ENCODE measurements around the gene PCYT2. TPM values are rescaled to one million over a fixed set of nuclear protein-coding genes. Genes with fewer than 3 reads are reported as not detected.

PCYT2 gene
- total RNA-seq, 4 donors from 2014 or later: 36.0 to 64.9 (median 46.6) TPM

GRCh38 chr17:81870131-81870980, 40.8 kb downstream of the PCYT2 start:
- Histone ChIP-seq H3K4me1 (peaks cover 0 to 68% (median 40%) of the 10 kb centered on the region in 4 donors), H3K4me3 (peak overlapping the region; percentile 71 to 97 (median 92)), H3K27ac (peak overlapping the region; percentile 88 to 99 (median 96)), H3K27me3 (no peaks in the 10 kb centered on the region), H3K9me3 (no peaks in the 10 kb centered on the region), H3K36me3 (peaks cover 0 to 42% (median 17%) of the 10 kb centered on the region in 3 donors)
- WGBS, 2 donors: 2% methylated on average over 18 to 35 of the region's 65 CpGs
- TF ChIP-seq, protein P1, sequence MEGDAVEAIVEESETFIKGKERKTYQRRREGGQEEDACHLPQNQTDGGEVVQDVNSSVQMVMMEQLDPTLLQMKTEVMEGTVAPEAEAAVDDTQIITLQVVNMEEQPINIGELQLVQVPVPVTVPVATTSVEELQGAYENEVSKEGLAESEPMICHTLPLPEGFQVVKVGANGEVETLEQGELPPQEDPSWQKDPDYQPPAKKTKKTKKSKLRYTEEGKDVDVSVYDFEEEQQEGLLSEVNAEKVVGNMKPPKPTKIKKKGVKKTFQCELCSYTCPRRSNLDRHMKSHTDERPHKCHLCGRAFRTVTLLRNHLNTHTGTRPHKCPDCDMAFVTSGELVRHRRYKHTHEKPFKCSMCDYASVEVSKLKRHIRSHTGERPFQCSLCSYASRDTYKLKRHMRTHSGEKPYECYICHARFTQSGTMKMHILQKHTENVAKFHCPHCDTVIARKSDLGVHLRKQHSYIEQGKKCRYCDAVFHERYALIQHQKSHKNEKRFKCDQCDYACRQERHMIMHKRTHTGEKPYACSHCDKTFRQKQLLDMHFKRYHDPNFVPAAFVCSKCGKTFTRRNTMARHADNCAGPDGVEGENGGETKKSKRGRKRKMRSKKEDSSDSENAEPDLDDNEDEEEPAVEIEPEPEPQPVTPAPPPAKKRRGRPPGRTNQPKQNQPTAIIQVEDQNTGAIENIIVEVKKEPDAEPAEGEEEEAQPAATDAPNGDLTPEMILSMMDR (IDR thresholded peaks at IDR 0.05): no peak
- no peak for TF ChIP-seq EP300 (IDR thresholded peaks at IDR 0.05)
- no peak for TF ChIP-seq POLR2A (IDR thresholded peaks at IDR 0.05)
- DNase-seq (ENCODE audit: low spot score in 2 of 2): no peak

GRCh38 chr17:81869221-81870130, 41.7 kb downstream of the PCYT2 start:
- no peaks in the 10 kb centered on the region for H3K9me3 ChIP-seq
- H3K36me3 ChIP-seq: peaks cover 0 to 51% (median 17%) of the 10 kb centered on the region in 3 donors
- no peak for TF ChIP-seq EP300 (IDR thresholded peaks at IDR 0.05)
- no peak for TF ChIP-seq POLR2A (IDR thresholded peaks at IDR 0.05)
- TF ChIP-seq, protein P1 (IDR thresholded peaks at IDR 0.05): peak; percentile 76 to 94 (median 87)
- peak overlapping the region; percentile 88 to 99 (median 96) for H3K27ac ChIP-seq
- no peak for DNase-seq (ENCODE audit: low spot score in 2 of 2)
- peak overlapping the region; percentile 71 to 97 (median 92) for H3K4me3 ChIP-seq
- peaks cover 0 to 68% (median 40%) of the 10 kb centered on the region in 4 donors for H3K4me1 ChIP-seq
- H3K27me3 ChIP-seq: no peaks in the 10 kb centered on the region
- 33 to 41% methylated on average over 30 to 34 of the region's 52 CpGs for WGBS, 2 donors

DNA sequence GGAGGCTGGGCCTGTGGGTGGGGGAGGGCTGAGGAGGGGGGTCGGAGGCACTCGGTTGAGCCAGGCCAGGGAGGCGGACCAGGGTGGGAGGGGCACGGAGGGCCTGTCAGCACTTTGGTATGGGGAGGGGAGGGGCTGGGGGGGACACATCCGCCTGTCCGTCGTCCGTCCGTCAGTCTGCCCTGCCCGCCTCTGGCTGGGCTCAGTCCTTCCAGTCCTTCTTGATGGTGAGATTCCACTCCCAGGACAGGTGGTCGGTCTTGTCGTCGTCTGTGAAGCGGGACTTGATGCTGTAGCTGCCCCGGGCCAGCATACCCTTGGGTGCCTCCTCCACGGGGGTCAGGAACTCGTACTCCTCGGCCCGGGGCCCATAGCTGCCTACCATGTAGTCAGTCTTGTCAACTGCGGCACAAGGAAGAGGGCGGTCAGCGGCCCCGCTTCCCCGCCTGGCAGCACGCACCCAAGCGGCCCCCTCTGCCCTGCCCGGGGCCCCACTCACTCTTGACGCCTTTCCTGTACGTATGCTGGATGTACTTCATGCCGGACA, 42.5 kb downstream of the PCYT2 start:
- WGBS, 2 donors: 57 to 87% methylated on average over 10 to 30 of the region's 30 CpGs
- Histone ChIP-seq H3K27ac (peak overlapping the region; percentile 23 to 99 (median 93)), H3K9me3 (no peaks in the 10 kb centered on the region), H3K4me1 (peaks cover 0 to 71% (median 40%) of the 10 kb centered on the region in 4 donors), H3K4me3 (peak overlapping the region in 2 of 4 donors; percentile 91 to 97), H3K27me3 (no peaks in the 10 kb centered on the region), H3K36me3 (peaks cover 0 to 56% (median 17%) of the 10 kb centered on the region in 3 donors)
- TF ChIP-seq, protein P1 (IDR thresholded peaks at IDR 0.05): no peak
- TF ChIP-seq EP300 (IDR thresholded peaks at IDR 0.05) (no peak), POLR2A (IDR thresholded peaks at IDR 0.05) (no peak)
- DNase-seq (ENCODE audit: low spot score in 2 of 2): no peak

GRCh38 chr17:81867991-81868673, 43.1 kb downstream of the PCYT2 start:
- 54 to 62% methylated on average over 13 to 26 of the region's 28 CpGs for WGBS, 2 donors
- no peaks in the 10 kb centered on the region for H3K27me3 ChIP-seq
- no peaks in the 10 kb centered on the region for H3K9me3 ChIP-seq
- no peak for DNase-seq (ENCODE audit: low spot score in 2 of 2)
- peaks cover 0 to 63% (median 17%) of the 10 kb centered on the region in 3 donors for H3K36me3 ChIP-seq
- H3K27ac ChIP-seq: peak overlapping the region in 3 of 4 donors; percentile 73 to 99 (median 88)
- peak in 1 of 2 donors; percentile 4 for TF ChIP-seq EP300 (IDR thresholded peaks at IDR 0.05)
- TF ChIP-seq, protein P1 (IDR thresholded peaks at IDR 0.05): no peak
- H3K4me1 ChIP-seq: peaks cover 0 to 71% (median 36%) of the 10 kb centered on the region in 4 donors
- no peak overlapping the region for H3K4me3 ChIP-seq
